H1 (cell line): Measurements from ENCODE around the gene IGFALS. TPM values are rescaled to one million over a fixed set of nuclear protein-coding genes. Genes with fewer than 3 reads are reported as not detected.

Source experiments
- EGR1 ChIP-seq: IDR thresholded peaks from 2 replicates; pipeline ENCODE4 v1.6.1; 2011; ENCODE audit warnings: low read depth, low read length, borderline replicate concordance
- EP300 ChIP-seq, 2 experiments: IDR thresholded peaks; 1 replicate in 1 of 2; 2 replicates in 1 of 2; pipeline ENCODE4 v1.6.1; 2011 to 2012; ENCODE audit warnings: low read depth in 2 of 2, low read length in 2 of 2, mild to moderate bottlenecking in 2 of 2, borderline replicate concordance in 1 of 2, inconsistent platforms in 1 of 2, moderate library complexity in 1 of 2
- KDM1A ChIP-seq: fragments of 200-600, 300-600 bp; sonication (generic); IDR thresholded peaks from 2 replicates; pipeline ENCODE4 v1.7.1; 2016; ENCODE audit warnings: mild to moderate bottlenecking, low read length, borderline replicate concordance
- PHF8 ChIP-seq: fragments of 200-600 bp; sonication (generic); conservative IDR thresholded peaks from 2 replicates; pipeline ENCODE4 v1.7.1; 2012; ENCODE audit warnings: low read depth, mild to moderate bottlenecking, inconsistent platforms, low read length, moderate library complexity
- POU5F1 ChIP-seq: IDR thresholded peaks from 2 replicates; pipeline ENCODE4 v1.6.1; 2011; ENCODE audit warnings: low read depth, mild to moderate bottlenecking, low read length, moderate library complexity
- polyA plus RNA-seq, 7 experiments: library from polyadenylated mRNA; depleted of rRNA in 3 of 7; stranded (reverse) in 5 of 7; unstranded in 2 of 7; fragments of >200 nt in 5 of 7; fragments of 200-250 nt in 2 of 7; gene quantifications; 1 replicate in 5 of 7; 2 replicates in 1 of 7; 4 replicates in 1 of 7; pipeline versions ENCODE4 v1.2.1 to v1.2.3, GENCODE V29; 2011 to 2013; ENCODE audit warnings: missing spikeins in 2 of 7, mixed read lengths in 2 of 7
- total RNA-seq: library from RNA; stranded (reverse); fragmentation: NEBNext Ultra II Directional; extraction: Animal tissue kit (Norgen Biotek cat#: 25700); gene quantifications from 2 replicates; pipeline ENCODE4 v1.2.1, GENCODE V29; 2021
- TF ChIP-seq, protein P1 (sequence below): fragments of 300-600 bp; sonication (generic); IDR thresholded peaks from 2 replicates; pipeline ENCODE4 v1.7.1; 2012; ENCODE audit warnings: low read length, moderate library complexity, mild to moderate bottlenecking, inconsistent platforms; ENCODE audit not compliant: insufficient replicate concordance

IGFALS gene
- total and polyA plus RNA-seq, 2 of the 8 experiments (the other 6 are each of a cell fraction or from before 2014, with no cell fraction given), result not detected

- TF ChIP-seq, protein P1, sequence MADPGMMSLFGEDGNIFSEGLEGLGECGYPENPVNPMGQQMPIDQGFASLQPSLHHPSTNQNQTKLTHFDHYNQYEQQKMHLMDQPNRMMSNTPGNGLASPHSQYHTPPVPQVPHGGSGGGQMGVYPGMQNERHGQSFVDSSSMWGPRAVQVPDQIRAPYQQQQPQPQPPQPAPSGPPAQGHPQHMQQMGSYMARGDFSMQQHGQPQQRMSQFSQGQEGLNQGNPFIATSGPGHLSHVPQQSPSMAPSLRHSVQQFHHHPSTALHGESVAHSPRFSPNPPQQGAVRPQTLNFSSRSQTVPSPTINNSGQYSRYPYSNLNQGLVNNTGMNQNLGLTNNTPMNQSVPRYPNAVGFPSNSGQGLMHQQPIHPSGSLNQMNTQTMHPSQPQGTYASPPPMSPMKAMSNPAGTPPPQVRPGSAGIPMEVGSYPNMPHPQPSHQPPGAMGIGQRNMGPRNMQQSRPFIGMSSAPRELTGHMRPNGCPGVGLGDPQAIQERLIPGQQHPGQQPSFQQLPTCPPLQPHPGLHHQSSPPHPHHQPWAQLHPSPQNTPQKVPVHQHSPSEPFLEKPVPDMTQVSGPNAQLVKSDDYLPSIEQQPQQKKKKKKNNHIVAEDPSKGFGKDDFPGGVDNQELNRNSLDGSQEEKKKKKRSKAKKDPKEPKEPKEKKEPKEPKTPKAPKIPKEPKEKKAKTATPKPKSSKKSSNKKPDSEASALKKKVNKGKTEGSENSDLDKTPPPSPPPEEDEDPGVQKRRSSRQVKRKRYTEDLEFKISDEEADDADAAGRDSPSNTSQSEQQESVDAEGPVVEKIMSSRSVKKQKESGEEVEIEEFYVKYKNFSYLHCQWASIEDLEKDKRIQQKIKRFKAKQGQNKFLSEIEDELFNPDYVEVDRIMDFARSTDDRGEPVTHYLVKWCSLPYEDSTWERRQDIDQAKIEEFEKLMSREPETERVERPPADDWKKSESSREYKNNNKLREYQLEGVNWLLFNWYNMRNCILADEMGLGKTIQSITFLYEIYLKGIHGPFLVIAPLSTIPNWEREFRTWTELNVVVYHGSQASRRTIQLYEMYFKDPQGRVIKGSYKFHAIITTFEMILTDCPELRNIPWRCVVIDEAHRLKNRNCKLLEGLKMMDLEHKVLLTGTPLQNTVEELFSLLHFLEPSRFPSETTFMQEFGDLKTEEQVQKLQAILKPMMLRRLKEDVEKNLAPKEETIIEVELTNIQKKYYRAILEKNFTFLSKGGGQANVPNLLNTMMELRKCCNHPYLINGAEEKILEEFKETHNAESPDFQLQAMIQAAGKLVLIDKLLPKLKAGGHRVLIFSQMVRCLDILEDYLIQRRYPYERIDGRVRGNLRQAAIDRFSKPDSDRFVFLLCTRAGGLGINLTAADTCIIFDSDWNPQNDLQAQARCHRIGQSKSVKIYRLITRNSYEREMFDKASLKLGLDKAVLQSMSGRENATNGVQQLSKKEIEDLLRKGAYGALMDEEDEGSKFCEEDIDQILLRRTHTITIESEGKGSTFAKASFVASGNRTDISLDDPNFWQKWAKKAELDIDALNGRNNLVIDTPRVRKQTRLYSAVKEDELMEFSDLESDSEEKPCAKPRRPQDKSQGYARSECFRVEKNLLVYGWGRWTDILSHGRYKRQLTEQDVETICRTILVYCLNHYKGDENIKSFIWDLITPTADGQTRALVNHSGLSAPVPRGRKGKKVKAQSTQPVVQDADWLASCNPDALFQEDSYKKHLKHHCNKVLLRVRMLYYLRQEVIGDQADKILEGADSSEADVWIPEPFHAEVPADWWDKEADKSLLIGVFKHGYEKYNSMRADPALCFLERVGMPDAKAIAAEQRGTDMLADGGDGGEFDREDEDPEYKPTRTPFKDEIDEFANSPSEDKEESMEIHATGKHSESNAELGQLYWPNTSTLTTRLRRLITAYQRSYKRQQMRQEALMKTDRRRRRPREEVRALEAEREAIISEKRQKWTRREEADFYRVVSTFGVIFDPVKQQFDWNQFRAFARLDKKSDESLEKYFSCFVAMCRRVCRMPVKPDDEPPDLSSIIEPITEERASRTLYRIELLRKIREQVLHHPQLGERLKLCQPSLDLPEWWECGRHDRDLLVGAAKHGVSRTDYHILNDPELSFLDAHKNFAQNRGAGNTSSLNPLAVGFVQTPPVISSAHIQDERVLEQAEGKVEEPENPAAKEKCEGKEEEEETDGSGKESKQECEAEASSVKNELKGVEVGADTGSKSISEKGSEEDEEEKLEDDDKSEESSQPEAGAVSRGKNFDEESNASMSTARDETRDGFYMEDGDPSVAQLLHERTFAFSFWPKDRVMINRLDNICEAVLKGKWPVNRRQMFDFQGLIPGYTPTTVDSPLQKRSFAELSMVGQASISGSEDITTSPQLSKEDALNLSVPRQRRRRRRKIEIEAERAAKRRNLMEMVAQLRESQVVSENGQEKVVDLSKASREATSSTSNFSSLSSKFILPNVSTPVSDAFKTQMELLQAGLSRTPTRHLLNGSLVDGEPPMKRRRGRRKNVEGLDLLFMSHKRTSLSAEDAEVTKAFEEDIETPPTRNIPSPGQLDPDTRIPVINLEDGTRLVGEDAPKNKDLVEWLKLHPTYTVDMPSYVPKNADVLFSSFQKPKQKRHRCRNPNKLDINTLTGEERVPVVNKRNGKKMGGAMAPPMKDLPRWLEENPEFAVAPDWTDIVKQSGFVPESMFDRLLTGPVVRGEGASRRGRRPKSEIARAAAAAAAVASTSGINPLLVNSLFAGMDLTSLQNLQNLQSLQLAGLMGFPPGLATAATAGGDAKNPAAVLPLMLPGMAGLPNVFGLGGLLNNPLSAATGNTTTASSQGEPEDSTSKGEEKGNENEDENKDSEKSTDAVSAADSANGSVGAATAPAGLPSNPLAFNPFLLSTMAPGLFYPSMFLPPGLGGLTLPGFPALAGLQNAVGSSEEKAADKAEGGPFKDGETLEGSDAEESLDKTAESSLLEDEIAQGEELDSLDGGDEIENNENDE, result no peak
- no peak for TF ChIP-seq POU5F1
- no peak for TF ChIP-seq EGR1
- TF ChIP-seq PHF8, result no peak
- TF ChIP-seq EP300 (IDR thresholded peaks at IDR 0.05; ENCODE audit: borderline replicate concordance in 1 of 2, low read depth in 2 of 2, low read length in 2 of 2), result no peak
- no peak for TF ChIP-seq KDM1A
Measured at GRCh38 chr16:1744338-1744840, 49.1 kb downstream of the IGFALS start (continued).
